D721Med (cell line): ENCODE measurements around the gene LUZP1.

Source experiments
- DNase-seq: peaks from one replicate; pipeline ENCODE4 v3.0.0; 2011; ENCODE audit warnings: low spot score; ENCODE audit not compliant: insufficient read length
- FAIRE-seq: peaks from 2 replicates; lab custom pipeline; 2011; peaks lifted over from hg19 to GRCh38; lab: Jason Lieb, UNC
- CTCF ChIP-seq: IDR thresholded peaks from 2 replicates; pipeline ENCODE4 v1.5.1; 2012; ENCODE audit warnings: mild to moderate bottlenecking, control low read depth; ENCODE audit not compliant: insufficient read depth; ENCODE audit errors: missing control alignments

LUZP1 gene

DNA sequence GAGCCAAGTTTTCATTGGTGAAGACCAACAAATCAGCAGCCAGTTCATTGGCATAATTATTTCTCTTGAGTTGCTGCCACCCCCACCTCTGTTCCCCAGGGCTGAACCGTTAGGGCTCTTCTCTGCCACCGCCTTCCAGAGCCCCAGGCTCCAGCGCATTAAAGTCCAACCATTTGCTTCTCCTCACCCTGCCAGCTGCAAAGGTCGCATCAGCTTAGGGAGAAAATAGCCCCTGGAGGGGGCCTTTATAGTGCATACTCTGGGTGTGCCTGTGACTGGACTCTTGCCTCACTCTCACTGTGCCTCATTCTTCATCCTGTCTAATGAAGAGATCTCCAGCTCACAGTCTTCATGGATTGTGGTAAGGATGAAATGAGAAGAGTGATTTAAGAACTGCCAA lies 99.0 kb downstream of the LUZP1 start:
- no peak for TF ChIP-seq CTCF
- FAIRE-seq, result no peak
- no peak for DNase-seq

DNA sequence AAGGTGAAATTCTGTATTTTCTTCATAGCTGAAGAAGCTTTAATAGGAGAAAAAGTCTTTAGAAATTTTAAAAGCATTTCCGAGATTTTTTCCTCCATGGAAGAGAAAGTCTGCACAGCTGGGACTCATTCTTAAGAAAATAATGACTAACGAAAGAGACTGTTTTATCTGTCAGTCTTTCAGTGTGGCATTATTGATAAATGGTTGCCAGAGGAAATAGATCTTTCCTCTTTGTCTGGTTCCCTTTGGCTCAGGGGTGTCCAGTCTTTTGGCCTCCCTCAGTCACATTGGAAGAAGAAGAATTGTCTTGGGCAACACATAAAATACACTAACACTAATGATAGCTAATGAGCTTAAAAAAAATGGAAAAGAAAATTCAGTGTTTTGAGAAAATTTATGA lies 99.5 kb downstream of the LUZP1 start:
- FAIRE-seq, result no peak
- no peak for DNase-seq
- no peak for TF ChIP-seq CTCF

GRCh38 chr1:23066075-23066474 lies 102.6 kb downstream of the LUZP1 start:
- no peak for TF ChIP-seq CTCF
- DNase-seq (no peak), FAIRE-seq (no peak)

DNA sequence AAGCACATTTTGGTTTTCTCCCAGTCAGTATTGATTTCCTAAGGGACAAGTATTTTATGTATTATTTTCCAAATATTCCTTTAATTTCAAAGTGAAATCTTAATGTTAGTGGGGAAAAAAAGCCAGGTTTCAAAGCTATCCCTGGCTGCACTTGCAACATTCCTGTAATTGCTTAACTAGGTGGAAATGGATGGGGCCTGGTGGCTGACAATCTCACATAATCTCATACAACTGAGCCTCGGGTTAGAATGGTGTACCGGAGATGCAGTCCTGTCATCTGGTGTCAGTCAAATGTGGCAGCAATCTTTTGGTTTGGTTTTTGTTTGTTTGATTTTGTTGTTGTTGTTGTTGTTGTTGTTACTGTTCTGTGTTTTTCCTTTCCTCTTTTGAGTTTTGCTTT lies 103.3 kb downstream of the LUZP1 start:
- no peak for TF ChIP-seq CTCF
- DNase-seq (no peak), FAIRE-seq (no peak)

- FAIRE-seq (no peak), DNase-seq (no peak)
- no peak for TF ChIP-seq CTCF
Measured at GRCh38 chr1:23062271-23062670, 106.4 kb downstream of the LUZP1 start.

DNA sequence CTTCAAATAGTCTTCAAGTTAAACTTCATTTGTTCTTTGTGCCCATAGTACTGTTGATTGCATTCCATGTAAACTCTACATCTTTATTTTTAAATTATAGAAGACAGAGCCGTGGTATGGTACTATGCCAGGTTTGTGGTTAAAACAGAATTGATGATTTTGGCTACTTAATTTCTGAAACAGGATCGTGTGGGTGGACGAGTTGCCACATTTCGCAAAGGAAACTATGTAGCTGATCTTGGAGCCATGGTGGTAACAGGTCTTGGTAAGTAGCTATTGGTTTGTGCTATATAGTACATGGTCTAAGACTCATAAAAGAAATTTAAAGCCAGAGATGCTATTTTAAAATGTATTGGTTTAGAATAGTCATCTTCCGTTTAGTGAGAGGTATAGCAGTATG lies 111.4 kb downstream of the LUZP1 start:
- TF ChIP-seq CTCF, result no peak
- FAIRE-seq (no peak), DNase-seq (no peak)

- no peak for FAIRE-seq
- TF ChIP-seq CTCF, result no peak
Measured at GRCh38 chr1:23051290-23051909, 117.3 kb downstream of the LUZP1 start.

More at GRCh38 chr1:23051290-23051909, 117.3 kb downstream of the LUZP1 start:
- DNase-seq, result no peak
